ENCODE results near the gene ST3GAL2.
A peak's percentile ranks its signal among the peaks of the same experiment; 100 is the strongest.

ST3GAL2 gene

GRCh38 chr16:70437582-70438557 lies 1.0 kb downstream of the ST3GAL2 start:
- no peak for DNase-seq (ENCODE audit: low read depth, low spot score)

- DNase-seq (ENCODE audit: low read depth, low spot score): peak; percentile 87
Observed at GRCh38 chr16:70437017-70437581, 1.8 kb downstream of the ST3GAL2 start.

DNA sequence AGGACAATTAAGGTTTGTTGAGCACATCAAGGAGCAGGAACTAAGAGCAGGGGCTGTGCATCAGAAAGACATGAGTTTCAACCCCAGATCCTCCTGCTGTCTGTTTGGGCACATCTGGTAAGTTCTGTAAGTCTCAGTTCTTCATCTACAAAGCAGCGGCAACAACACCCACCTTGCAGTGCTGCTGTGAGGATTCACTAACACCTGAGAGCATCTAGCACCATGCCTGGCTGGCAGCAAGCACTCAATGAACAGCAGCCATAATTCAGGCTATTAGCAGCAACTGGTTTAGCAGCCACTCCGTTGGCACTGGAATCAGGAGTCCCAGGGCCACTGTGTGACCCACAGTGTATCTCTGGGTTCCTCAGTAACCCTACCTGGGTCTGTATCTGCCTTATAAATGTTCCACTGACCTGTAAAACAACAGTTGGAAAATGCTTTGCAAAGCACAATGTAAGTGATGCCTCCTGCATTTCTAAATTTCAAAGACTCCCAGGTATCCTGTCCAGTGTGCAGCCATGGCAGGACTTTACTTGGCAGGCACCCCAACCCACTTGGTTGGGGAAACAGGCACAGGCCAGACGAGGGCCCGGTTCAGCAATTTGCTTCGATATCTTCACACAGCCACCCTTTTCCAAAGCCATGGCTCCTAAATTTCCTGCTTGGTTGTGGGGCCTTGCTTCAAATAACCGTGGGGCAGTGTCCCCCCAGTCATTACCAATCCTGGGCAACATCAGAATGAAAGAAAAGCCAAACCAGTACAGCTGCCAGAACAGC lies 4.2 kb downstream of the ST3GAL2 start:
- no peak for DNase-seq (ENCODE audit: low read depth, low spot score)

GRCh38 chr16:70433458-70434103 lies 5.3 kb downstream of the ST3GAL2 start:
- peak; percentile 59 for DNase-seq (ENCODE audit: low read depth, low spot score)

GRCh38 chr16:70432723-70433457 lies 6.0 kb downstream of the ST3GAL2 start:
- no peak for DNase-seq (ENCODE audit: low read depth, low spot score)

- DNase-seq (ENCODE audit: low read depth, low spot score): no peak
Observed at GRCh38 chr16:70432356-70432722, 6.6 kb downstream of the ST3GAL2 start.

- no peak for DNase-seq (ENCODE audit: low read depth, low spot score)
Observed at GRCh38 chr16:70430667-70431536, 8.0 kb downstream of the ST3GAL2 start.

DNA sequence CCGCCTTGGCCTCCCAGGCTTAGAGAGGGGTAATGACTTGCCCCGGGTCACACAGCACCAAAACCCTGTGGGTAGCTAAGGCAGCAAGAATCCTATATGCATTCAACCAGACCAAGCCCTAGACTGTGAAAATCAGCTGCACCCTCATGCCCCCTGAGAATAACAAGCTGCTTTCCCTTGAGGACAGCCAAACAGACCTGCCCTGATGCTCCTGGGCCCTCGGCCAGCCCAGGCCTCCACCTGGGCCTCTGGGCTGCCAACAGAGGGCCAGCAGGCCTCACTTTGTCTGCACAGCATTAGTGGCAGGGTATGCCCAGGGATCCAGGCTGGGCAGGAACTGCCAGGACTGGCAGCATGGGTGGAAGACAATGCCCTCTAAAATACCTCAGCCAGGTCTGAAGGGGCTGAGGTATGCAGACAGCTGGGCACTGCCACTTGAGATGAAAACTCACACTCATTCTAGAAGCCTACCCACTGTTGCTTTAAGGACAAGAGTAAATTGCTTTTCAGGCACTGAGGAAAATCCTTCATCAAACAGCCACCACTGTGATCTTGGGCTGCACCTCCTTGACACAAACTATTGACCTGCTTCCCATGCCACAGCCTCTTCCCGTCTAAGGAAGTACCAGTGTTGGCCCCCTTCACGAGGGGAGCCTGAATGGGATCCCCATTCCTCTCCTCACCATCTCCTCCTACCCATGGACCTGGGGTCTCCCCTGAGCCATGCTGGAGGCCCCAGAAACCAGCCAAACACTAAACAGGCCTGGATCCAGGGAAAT lies 8.8 kb downstream of the ST3GAL2 start:
- no peak for DNase-seq (ENCODE audit: low read depth, low spot score)

DNA sequence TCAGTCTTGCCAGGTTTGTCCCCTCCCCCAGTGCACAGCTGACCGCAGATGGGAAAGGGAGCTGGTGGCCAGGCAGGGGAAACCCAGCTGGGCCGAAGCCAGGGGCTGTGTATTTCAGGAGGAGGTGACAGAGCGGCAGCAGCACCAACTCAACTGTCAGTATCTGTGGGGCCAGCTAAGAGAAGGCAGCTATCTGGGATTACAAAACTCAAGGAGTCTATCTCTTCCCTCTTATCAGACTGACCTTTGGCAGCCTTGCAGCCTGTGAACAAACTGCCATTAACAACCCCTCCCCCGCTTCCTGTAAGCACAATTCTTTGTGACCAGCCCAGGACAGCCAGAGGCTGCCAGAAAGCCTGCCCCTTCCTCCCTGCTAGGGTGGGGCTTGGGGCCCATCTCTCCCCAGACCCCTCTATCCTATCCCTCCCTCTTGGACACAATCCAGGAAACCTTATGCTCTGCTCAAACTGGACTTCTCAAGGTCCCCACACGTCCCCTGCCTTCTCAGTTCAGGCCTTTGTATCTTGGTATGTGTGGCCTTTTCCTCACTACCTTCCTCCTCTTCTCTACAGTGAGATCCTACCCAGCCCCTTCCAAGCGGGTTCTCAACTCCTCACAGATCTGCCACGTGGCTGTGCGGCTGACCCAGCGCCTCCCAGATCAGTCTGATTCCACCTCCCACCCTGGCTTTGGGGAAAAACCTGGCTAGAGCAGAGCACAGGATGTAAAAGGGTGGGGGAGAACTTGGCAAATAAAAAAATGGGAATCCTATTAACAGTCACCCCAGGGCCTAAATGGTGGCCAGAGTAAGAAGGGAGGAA lies 10.5 kb downstream of the ST3GAL2 start:
- DNase-seq (ENCODE audit: low read depth, low spot score): peak; percentile 42

DNA sequence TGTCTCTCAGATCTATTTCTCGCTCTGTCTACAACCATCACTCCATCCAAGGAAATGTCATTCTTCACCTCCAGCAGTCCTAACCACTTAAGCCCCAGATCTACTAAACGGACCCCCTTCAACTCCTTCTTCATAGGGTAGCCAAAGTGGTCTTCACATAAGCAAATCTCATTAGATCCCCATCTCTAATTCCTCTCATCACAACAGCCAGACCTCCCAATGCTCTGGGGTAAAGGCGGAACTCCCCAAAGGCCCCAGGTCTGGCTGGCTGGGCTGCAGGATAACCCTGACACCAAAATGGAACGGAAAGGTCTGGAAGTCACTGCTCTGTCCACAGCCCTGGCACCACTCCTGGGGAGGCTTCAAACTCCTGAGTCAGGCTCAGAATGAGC lies 11.1 kb downstream of the ST3GAL2 start:
- no peak for DNase-seq (ENCODE audit: low read depth, low spot score)

DNA sequence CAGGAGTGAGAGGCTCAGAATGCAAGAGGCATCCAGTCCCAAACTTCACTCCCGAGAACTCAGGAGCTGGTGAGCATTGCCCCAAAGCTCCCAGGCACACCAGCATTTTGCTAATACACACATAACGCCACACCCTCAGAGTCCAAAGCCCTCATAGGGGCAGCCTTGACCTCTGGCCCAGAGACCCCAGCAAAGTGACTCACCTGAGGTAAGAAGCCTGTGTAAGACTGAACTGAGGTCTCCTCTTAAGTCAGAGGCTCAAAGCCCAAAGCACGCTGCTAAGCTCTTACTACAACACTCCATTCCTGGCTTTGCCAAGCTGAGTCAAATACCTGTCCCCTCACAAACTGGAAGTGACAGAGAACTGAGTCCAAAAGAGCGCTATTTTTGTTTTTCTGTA lies 16.4 kb downstream of the ST3GAL2 start:
- no peak for DNase-seq (ENCODE audit: low read depth, low spot score)

- DNase-seq (ENCODE audit: low read depth, low spot score): no peak
Observed at GRCh38 chr16:70421473-70422311, 17.2 kb downstream of the ST3GAL2 start.

DNA sequence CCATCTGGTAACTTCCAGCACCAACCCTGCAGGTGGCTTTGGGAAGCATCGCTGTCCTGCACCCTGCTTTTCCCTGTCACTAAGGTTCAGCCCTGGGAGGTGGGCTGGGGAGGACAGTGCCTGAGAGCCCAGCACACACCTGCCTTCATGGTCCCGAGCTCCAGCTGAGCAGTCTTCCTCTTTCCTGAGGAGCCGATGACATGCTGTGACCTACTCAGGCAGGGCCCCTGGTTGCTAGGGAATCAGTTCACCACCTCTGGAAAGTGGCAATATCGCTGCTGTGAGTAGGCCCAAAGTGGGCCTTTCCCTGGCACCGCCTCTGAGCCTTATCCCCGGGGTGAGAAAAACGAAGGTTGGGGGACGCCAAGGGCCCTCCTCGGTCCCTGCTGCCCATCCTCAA lies 17.9 kb downstream of the ST3GAL2 start:
- no peak for DNase-seq (ENCODE audit: low read depth, low spot score)

DNA sequence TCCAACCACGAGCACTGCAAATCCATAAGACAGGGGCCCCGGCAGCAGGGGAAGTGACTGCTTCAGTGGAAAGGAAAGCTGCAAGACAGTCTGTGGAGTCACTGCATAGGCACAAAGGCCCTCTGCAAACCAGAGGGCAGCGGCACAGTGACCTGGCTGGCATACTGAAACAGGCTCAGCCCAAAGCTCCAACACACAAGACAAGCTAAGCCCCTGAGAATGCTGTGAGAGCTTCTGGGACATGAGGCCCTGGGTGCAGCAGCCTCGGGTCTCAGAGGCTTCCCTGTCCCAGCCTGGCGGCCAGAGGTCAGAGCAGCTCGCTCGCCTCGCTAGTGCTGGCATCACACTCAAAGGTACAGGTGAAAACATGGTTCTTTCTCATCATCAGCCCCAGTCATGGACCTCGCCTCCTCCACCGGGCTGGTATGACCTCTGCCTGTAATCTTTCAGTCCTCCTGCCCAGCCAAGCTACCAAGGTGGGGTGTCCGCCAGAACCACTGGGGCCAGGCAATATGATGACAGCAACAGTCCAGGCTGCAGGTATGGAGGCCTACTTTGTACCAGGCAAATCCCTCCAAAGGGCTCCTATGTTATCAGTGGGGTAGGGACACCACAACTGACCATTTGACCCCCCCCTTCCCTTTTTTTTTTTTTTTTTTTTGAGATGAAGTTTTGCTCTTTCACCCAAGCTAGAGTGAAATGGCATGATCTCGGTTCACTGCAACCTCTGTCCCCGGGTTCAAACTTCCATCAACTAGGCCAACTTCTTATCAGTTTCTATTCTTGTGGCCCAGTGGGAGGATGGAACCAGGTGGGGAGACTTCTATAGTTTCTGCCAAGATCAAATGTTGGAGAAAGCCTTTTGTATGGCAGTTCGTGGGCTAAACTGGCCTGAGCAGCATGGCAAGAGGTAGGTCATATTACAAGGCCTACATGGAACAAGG lies 19.2 kb downstream of the ST3GAL2 start:
- no peak for DNase-seq (ENCODE audit: low read depth, low spot score)

- no peak for DNase-seq (ENCODE audit: low read depth, low spot score)
Observed at GRCh38 chr16:70418993-70419318, 19.9 kb downstream of the ST3GAL2 start.

- DNase-seq (ENCODE audit: low read depth, low spot score): no peak
Observed at GRCh38 chr16:70418274-70418992, 20.5 kb downstream of the ST3GAL2 start.

Measured in brain pericyte (primary cell).